GM18870 (cell line): ENCODE data around the gene UBE2V1.
"Not testable (repeated sequence)": the region's sequence is repeated elsewhere in the genome, so short reads cannot be mapped to it uniquely, and the experiment has no call there.

ENCODE experiments used
- ATAC-seq: cut with Tn5 transposase; IDR thresholded peaks from one replicate; pipeline ENCODE4 v1.9.1; 2021; ENCODE audit warnings: moderate library complexity; ENCODE audit not compliant: unreplicated experiment

Gene UBE2V1

DNA sequence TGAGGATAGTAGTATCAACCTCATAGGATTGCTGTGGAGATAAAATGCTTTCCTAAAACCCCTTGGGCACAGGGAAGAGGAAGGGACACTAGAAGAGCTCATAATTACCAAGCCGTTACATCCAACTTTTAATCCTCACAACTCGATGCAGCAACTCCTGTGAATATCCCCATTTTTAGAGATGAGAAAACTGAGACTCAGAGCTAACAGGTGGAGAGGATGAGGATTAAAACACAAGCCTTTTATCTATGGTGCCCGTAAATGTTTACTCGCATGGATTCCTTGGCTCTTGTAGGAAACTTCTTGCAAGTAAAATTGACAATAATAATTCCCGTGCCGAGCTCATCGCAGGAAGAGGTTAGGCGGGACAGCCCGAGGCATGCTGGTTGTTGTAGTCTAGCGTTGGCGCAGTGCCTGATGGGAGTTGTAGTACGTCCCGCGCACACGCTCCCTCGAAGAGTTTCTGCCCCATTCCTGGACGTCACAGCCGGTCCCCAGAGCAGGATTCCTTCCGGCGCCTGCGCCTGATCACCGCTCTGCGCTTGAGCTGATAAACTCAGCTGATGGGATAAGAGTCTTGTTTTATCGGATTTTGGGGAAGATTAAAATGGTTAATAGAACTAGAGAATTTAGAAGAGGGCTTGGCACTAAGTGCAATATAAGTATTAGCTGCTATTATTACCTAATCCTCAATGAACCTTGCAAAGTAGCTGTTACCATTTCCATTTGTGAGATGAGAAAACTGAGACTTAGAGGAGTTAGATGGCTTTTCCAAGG lies 2.8 kb upstream of the UBE2V1 start:
- peak; percentile 77 for ATAC-seq

DNA sequence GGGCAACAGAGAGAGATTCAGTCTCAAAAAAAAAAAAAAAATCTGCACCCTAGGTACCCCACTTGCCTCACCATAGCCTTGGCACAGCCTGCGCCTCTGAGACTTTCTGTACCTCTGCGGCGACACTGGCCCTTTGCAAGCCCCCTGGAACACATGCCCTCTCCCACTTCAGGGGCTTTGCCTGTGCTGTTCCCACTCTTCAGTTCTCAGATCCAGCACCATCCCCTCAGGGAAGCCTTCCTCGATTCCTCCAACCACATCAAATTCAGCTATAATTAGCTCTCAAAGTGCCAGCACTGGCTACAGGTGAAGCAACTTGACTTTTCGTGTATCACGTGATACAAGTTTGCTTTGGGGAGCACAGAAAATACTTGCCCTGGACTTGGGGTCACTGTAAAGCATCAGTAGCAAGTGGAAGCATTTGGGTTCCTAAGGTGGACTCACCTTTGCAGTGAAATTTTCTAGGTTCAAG lies 2.1 kb upstream of the UBE2V1 start:
- no peak for ATAC-seq

- no peak for ATAC-seq
These were observed 672 bp upstream of the UBE2V1 start for GRCh38 chr20:50113420-50114224.

- no peak for ATAC-seq
These were observed 988 bp downstream of the UBE2V1 start for GRCh38 chr20:50111829-50112495.

GRCh38 chr20:50111120-50111828 lies 1.7 kb downstream of the UBE2V1 start:
- no peak for ATAC-seq

GRCh38 chr20:50110141-50111047 lies 2.6 kb downstream of the UBE2V1 start:
- no peak for ATAC-seq

DNA sequence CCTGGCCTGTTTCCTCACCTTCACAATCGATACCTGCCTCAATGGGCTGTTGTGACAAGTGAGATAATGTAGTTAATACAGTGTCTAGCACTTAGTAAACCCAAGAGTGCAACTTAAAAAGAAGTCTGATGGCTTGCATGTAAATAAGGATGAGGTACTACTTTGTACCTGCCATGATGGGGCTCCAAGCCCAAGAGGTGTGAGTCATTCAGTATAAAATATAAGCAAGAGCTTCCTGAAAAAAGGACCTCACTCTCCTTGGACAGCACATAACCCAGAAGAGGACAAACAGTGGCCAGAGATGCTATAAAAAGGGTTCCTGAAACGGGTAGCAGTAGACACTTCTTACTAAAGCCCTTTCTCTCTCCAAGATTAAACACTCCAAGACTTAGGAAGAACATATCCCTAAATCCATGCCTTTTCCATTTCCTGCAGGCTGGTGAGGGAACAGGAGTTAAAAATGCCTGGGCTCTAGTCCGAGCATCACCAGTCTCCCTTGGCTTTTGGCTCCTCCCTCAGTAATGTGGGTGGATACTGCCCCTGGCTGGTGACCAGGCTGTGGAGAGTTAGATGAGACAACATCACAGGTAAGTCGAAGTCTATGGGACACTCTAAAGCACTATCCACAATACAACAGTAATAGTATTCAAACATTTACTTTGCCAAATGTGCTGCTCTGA lies 4.3 kb downstream of the UBE2V1 start:
- ATAC-seq = no peak

GRCh38 chr20:50107796-50108331 lies 5.1 kb downstream of the UBE2V1 start:
- no peak for ATAC-seq

DNA sequence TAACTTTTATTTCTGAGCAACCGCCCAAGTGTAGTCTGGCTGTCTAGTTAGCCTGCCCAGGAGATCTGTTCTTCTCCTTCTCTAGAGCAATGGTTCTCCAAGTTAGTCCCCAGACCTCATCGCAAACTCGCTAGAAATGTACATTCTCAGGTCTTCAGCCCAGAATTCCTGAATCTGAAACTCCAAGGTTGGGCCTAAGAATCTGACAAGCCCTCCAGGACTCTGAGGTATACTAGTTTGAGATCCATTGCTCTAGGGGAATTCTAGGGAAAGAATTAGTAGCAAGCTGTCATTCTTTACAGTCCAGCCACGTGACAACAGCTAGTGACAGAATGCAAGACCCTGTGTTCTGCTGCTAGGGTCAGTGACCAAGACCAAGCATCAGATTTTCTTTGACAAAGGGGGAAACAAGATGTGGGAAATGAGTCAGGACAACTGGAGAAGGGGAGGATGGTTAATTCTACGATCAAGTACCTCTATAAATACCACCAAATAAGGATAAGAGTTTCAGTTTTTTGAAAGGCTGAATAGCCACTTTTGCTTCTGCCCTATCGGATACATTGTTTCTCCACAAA lies 5.8 kb downstream of the UBE2V1 start:
- ATAC-seq = no peak

DNA sequence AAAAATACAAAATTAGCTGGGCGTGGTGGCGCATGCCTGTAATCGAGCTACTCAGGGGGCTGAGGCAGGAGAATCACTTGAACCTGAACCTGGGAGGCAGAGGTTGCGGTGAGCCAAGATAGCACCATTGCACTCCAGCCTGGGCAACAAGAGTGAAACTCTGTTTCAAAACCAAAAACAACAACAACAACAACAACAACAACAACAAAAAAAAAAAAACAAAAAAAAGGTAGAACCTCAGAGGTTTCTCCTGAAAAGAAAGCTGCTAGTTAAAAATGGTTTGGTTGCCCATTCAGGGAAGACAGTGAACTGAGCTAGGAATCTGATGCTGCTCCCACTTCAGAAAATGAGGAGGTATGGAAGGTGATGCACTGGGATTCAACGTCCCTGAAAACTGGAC lies 6.3 kb downstream of the UBE2V1 start:
- not testable (repeated sequence) for ATAC-seq

- not testable (repeated sequence) for ATAC-seq
These were observed 9.4 kb downstream of the UBE2V1 start for GRCh38 chr20:50103464-50104107.

GRCh38 chr20:50102551-50102950 lies 10.4 kb downstream of the UBE2V1 start:
- ATAC-seq = not testable (repeated sequence)

DNA sequence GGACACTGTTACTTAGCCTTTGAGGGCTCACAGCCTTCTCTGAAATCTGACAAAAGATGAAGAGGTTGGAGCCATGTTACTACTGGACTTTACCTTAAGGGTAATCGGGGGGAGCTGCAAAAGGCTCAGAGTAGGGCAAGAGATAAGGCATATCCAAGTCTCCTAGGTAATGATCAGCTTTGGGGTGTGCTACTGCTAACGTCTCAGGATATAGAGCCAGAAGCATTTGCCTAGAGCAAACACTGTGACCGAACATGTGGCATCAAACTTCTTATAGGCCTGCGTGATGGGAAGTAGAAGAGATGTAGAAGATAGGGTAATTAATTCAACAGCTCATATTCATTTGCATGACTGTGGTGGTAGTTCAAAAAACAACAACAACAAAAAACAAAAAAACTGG lies 11.1 kb downstream of the UBE2V1 start:
- ATAC-seq = no peak

DNA sequence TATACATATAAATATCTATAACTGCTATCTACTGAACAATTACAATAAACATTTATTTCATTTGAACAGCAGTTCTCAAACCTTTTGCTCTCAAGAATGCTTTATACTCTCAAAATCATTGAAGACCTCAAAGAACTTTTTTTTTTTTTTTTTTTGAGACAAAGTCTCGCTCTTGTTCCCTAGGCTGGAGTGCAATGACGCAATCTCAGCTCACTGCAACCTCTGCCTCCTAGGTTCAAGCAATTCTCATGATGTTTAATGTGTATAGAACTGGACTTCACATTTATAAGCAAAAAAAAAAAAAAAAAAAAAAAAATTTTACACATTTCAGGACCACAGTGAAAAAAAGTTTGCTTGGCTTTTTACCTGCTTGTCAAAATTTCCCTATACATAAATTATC lies 11.7 kb downstream of the UBE2V1 start:
- no peak for ATAC-seq

GRCh38 chr20:50100552-50100951 lies 12.4 kb downstream of the UBE2V1 start:
- ATAC-seq = no peak

GRCh38 chr20:50099565-50099991 lies 13.4 kb downstream of the UBE2V1 start:
- no peak for ATAC-seq

GRCh38 chr20:50099113-50099512 lies 13.8 kb downstream of the UBE2V1 start:
- ATAC-seq = no peak

DNA sequence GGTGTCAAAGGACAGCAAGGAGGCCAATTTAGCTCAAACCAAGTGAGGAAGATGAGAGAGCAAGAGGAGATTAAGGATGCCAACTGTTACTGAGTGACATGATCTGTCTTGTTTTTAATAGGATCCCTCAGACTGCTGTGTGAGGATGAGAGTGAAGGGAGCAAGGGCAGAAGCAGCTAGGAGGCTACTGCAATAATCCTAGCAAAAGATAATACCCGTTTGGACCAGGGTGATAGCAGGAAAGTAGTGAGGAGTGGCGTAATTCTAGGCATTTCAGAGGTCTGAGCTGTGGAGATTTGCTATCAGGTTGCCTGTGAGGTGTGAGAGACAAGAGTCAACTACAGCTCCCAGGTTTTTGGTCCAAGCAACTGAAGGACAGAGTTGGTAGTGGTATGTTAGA lies 14.7 kb downstream of the UBE2V1 start:
- no peak for ATAC-seq
